ENCODE results near the gene SMCO1.
"Not testable (repeated sequence)": the region's sequence is repeated elsewhere in the genome, so short reads cannot be mapped to it uniquely, and the experiment has no call there.

The SMCO1 gene, protein sequence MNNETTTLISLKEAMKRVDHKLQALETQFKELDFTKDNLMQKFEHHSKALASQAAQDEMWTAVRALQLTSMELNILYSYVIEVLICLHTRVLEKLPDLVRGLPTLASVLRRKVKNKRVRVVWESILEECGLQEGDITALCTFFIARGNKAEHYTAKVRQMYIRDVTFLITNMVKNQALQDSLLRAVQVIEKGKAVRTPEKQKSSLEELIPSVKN

DNA sequence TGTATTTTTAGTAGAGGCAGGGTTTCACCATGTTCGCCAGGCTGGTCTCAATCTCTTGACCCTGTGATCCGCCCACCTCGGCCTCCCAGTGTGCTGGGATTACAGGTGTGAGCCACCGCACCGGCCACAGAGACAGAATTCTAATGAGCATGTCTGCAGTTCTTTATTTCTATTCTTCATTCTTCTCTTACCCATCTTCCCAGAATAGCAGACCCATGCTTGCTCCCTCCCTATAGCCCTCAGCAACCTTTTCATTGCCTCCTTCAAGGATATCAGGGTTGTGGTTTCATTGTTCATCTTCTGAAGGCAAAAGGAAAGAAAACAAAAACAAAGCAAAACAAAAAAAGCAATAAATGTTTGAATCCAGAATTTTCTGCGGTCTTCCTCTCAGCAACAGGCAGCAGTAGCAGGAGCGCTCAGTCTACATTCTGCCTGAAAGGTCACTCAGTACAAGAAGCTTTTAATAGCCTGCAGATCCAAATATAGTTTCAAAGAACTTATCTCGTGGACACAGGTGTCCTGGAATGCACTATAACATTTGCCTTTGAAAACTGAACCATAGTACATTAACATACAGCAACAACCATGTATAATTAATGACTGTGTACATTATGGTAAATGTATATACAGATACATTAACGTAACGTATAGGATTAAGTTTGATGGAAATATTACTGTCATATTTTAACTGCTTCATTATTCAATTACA, at the start of gene SMCO1:
TSS of gene SMCO1 (minus strand) at position 434 of the 709 bp plus-strand sequence. CDS start at position 297, 137 bp downstream.
- DNase-seq: no peak

DNA sequence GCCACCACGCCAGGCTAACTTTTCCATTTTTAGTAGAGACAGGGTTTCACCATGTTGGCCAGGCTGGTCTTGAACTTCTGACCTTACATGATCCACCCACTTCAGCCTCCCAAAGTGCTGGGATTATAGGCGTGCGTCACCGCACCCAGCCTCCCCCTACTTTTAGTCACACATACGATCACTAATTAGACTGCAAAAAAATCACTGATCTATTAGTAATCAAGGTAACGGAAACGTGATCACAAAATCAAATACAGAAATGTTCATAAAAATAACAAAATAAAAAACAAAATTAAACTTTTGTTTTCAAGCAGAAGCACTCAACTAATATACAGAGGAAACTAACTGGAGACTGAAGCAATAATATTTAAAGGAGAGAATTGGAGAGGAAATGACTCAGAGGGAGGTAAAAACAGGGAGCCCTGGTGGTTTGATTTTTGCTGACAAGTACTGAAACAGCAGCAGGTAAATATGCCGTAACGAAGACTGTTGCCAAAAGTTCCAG, 48.6 kb upstream of the SMCO1 start:
- no peak for DNase-seq

DNA sequence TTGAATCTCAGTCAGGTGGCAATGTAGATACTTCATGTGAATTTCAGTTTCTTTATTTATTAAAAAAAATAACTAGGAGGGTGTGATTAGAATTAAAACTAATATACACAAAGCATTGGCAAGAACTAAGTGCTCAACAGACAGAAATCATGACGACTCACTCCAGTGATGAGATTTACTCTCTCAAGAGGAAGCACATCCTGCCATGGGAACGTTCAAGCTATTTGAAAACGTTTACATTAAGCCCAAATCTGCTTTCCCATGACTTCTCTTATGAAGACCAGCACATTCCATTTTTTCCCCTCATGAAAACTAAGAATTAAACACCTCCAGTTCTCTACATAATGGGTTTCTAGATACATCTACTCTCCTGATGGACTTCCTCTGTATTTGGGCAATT, 44.7 kb upstream of the SMCO1 start:
- DNase-seq: no peak

DNA sequence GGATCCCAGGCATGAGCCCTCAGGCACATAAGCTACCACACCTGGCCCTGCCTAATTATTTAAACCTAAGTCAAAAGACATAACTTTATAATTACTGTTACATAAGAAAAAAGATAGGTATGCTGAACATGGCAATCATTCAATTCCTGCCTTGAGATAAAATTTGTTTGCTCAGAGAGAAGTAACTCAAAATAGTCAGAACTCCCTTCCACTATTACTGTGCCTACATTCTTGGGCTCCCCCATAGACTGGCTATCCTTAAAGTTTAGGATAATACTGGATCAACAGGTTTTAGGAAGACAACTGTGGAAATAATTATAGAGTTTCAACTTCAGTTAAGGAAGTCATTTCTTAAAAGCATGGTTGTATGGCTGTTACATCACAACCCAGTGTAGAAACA, 43.3 kb upstream of the SMCO1 start:
- DNase-seq: no peak

DNA sequence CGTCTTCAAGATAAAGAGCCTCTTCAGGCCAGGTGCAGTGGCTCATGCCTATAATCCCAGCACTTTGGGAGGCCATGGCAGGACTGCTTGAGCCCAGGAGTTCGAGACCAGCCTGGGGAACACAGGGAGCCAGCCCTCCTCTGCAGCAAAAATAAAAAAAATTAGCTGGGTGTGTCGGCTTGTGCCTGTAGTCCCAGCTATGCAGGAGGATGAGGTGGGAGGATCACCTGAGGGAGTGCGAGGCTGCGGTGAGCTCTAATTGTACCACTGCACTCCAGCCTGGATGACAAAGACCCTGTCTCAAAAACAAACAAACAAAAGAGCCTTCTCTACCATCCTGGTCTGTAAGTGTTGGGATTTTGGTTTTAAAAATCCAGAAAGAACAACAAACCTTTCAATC, 42.1 kb upstream of the SMCO1 start:
- no peak for DNase-seq

DNA sequence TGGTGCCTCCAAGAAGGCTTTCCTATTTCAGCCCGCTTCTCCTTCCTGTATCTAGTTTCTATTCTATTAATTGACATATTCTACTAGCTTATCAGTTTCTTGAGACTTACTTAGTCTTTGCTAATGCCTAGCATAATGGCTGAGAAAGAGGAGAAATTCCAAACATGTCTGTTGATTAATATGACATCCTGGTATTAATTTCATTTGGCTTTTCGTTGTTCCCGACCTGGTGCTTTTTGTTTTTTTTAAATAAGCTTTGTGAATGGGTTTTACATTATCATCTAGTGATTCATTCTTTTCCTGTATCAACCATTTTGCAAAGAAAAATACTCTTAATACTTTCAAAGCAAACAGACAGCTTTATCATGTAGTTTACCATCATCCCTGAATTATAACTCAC, 40.1 kb upstream of the SMCO1 start:
- no peak for DNase-seq

DNA sequence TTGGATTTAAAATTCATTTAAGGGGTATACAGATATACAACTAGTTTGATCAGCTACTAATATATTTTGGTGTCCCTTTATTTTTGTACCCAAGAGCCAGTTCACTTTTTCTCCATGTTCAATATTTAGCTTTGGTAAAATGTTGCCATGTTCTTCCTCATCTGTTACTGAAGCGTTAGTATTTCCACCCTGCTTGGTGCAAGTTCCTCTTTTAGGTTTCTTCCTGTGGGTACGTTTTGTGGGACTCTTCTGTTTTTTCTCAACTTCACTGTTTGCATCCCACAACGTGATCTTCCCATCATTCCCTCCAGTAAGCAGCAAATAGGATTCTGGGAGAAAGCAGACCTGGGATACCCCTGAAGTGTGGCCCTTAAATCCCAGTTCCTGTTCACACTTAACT, 39.1 kb upstream of the SMCO1 start:
- no peak for DNase-seq

DNA sequence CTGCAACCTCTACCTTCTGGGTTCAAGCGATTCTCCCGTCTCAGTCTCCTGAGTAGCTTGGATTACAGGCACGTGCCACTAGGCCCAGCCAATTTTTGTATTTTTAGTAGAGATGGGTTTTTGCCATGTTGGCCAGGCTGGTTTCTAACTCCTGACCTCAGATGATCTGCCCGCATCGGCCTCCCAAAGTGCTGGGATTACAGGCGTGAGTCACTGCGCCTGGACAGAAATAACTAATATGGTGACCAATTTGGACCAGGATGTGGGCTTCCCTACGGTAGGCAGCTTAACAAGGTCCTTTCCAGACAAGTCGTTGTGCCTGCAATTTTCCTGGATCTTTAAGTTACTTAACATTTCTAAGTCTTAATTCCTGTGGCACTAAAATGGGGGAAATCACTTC, 38.4 kb upstream of the SMCO1 start:
- DNase-seq: no peak

DNA sequence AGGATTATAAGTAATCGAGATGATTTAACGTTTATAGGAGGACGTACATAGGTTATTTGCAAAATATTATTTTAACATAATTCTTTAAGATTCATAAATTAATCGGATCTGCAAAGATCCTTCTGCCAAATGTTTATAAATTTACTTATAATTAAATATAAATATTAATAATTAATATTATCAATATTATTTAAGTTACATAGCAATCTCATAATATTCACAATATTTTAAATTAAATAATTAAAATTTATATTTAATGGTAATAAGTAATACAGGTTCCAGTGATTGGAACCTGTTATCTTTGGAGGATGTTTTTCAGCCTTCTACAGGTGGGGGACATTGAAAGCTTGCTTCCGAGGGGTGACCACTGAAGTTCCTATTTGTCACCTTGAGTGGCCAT, 37.1 kb upstream of the SMCO1 start:
- DNase-seq: no peak

DNA sequence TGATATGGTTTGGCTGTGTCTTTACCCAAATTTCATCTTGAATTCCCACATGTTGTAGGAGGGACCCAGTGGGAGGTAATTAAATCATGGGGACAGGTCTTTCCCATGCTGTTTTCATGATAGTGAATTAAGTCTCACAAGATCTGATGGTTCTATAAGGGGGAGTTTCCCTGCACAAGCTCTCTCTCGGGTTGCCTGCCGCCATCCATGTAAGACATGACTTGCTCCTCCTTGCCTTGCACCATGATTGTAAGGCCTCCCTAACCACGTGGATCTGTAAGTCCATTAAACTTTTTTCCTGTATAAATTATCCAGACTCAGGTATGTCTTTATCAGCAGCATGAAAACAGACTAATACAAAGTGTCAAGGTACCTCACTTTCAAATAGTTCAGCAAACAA, 35.0 kb upstream of the SMCO1 start:
- not testable (repeated sequence) for DNase-seq

DNA sequence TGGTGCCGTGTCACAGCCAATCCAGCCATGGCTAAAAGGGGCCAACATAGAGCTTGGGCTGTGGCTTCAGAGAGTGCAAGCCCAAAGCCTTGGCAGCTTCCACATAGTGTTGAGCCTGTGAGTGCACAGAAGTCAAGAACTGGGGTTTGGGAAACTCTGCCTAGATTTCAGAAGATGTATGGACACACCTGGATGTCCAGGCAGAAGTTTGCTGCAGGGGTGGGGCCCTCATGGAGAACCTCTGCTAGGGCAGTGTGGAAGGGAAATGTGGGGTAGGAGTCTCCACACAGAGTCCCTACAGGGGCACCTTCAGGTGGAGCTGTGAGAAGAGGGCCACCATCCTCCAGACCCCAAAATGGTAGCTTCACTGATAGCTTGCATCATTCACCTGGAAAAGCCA, 34.2 kb upstream of the SMCO1 start:
- not testable (repeated sequence) for DNase-seq

DNA sequence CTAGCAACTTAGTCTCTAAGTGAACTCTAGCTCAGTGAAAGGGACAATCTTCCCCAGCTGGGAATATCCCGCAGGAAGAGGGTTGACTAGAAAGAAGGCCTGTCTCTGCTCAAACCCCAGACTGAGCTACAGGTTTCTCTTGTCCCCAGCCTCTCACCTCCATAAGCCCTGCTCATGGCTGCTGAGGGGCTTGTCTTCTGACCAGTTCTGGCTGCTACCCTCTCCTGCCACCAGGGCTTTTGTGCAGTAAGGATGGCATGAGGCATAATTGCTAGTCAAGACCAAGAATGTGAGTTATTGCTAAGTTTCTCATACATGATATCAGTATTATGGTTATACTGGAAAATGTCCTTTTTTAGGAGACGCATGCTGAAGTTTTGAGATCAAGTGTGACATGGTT, 31.9 kb upstream of the SMCO1 start:
- no peak for DNase-seq

DNA sequence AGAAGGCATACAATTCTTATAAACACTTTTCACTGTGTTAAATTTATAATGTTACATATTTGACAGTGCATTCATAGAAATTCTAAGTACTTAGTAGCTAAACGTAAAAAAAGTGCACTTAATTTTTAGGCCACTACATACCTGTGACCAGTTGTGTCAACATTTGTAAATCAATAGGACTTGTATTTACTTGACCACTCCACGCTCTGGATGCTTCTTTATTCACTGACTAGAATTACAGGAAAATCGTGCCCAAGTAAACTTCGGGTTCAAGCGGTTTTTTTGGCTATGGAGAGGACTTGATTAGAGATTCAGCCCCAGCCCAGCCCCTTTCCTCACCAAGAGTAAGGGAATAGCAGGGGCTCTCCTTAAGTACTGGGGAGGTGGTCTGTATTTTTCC, 31.4 kb upstream of the SMCO1 start:
- DNase-seq: no peak

DNA sequence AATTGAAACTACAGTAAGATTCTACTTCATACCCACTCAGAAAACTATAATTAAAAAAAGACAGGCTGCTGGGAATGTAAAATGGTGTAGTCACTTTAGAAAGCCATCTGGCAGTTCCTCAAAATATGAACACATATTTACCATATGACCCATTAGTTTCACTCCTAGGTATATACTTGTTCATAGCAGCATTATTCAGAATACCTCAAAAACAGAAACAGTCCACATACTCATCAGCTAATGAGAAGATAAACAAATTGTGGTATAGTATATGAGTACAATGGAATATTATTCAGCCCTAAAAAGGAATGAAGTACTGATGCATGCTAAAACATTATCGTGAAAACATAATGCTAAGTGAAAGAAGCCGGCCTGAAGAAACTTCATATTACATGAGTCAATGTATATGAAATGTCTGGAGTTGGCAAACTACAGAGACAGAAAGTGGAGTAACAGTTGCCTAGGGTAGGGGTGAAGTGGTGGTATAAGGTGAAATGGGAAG, 29.4 kb upstream of the SMCO1 start:
- DNase-seq: no peak

DNA sequence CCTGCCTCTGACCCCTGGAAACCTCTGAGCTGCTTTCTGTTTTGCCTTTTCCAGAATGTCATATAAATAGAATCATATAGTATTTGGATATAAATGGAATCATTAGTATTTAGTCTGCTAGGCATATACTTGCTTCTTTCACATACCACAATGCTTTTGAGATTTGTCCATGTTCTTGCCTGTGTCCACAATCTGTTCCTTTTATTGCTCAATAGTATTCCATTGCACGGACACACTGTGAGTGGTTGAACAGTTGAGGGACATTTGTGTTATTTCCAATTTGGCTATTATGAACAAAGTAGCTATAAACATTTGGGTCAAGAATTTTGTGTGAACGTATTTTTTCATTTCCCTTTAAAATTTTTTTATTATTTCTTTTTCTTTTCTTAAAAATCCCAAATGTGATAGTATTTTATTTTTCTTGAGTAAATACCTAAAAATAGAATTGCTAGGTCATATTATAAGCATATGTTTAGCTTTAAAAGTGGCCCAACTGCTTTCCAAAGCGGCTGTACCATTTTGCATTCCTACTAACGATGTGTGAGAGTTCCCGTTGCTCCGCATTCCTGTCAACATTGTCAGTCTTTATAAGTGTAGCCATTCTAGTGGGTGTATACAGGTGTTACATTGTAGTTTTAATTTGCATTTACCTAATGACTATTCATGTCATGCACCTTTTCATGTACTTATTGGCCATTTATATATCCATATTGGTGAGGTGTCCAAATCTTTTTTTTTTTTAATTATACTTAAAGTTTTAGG, 26.7 kb upstream of the SMCO1 start:
- no peak for DNase-seq

DNA sequence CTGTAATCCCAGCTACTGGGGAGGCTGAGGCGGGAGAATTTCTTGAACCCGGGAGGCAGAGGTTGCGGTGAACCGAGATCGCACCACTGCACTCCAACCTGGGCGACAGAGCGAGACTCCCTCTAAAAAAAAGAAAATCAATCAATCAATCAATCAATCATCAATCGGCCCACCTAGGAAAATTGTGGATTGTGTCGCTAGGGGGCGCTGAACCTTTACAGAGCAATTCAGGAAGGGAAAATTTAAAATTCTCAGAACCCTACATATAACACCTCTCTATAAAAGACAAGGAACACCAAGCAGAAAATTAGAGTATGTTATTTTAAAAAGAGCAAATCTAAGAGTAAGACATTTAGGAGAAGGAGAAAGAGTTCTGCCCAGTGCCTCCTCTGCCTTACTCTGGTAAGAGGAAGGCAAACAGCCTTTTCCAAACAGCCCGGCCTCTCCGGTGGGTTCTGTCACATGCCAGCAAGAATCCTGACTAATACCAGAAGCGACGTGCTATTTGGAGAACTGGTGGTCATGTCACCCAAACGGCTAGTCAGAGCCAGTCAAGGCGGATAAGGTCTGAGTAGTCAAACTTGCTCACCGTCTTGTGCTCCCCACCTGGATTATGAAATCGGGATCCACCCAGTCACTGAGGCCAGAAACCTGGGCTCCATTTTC, 22.3 kb upstream of the SMCO1 start:
- DNase-seq: peak; percentile 22

DNA sequence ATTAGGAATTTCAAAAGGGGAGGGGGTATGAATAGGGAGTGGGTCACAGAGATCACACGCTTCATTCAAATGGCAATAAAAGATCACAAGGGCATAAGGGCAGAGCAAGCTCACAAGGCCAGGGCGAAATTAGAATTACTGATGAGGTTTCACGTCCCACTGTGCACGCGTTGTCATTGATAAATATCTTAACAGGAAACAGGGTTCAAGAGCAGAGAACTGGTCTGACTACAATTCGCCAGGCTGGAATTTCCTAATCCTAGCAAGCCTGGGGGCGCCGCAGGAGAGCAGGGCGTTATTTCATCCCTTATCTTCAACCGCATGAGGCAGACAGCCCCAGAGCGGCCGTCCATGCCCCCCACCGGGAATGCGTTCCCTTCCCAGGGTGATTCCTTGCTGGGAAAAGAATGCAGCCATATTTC, 18.1 kb upstream of the SMCO1 start:
- DNase-seq: no peak

DNA sequence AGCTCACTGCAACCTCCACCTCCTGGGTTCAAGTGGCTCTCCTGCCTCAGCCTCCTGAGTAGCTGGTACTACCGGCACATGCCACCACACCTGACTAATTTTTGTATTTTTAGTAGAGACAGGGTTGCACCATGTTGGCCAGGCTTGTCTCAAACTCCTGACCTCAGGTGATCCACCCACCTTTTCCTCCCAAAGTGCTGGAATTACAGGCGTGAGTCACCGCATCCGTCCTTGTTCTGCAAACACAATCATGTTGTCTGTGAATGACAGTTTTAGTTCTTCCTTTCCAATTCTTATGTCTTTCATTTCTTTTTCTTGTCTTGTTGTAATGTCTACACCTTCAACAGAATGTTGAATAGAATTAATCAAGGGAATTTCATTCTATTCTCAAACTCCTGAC, 16.3 kb upstream of the SMCO1 start:
- DNase-seq: no peak

DNA sequence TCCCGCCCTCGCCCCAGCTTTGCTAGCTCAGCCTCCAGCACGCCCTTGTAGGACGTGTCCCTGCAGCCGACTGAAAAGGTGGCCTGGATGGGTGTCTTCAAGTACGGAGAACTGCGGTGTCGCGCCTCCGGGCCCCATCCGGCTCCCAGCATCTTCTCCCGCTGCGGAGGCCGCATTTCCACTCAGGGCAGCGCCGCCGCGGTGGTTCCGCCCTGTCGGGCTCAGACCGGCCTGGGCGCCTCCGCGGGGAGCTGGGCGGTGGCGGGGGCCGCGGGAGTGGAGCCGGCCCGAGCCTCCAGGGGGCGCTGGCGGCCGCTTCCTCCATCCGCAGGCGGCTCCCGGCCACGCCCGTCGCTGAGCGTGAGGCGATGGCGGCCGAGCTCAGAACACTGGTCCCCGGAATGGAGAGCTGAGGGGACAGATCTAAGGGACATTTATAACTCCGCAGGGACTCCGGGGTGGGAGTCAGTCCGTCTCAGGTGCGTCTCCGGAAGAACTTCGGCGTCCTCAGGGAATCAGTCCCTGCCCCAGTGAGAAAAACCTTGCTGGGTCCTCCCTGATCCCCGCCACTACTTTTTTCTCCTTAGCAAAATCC, 13.6 kb upstream of the SMCO1 start:
- peak; percentile 69 for DNase-seq

DNA sequence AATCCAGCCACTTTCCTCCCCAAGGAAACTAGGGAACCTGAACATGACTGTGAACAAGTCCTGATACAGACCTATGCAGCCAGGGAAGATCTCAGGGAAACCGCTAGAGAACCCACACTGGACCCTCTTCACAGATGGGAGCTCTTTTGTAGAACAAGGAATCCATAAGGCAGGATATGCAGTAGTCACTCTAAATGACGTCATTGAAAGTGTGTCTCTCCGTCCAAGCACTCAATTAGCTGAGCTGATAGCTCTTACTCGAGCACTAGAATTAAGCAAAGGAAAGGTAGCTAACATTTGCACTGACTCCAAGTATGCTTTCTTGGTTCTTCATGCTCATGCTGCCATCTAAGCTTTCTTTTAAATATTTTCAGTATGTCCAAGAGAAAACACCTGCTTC, 10.0 kb upstream of the SMCO1 start:
- no peak for DNase-seq

DNA sequence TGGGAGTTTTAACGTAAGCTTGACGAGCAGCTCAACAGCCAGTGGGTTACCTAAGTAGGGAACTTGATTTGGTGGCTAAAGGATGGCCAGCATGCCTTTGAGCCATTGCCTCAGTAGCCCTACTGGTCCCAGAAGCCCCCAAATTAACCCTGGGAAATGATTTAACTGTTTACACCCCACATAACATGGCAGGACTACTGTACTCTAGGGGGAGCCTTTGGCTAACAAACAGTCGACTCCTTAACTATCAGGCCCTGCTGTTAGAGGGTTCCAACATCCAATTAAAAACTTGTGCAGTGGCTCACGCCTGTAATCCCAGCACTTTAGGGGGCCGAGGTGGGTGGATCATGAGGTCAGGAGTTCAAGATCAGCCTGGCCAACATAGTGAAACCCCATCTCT, 9.4 kb upstream of the SMCO1 start:
- no peak for DNase-seq

DNA sequence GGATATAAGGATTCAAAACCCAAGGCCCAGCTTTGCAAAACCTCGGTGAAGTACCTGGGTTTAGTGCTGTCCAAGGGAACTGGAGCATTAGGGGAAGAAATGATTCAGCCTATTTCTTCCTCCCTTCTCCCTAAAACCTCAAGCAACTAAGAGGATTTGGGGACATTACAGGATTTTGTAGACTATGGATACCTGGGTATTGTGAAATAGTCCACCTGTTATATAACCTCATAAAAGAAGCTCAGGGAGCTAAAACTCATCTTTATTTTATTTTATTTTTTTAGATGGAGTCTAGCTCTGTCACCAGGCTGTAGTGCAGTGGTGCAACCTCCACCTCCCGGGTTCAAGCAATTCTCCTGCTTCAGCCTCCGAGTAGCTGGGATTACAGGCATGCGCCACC, 8.7 kb upstream of the SMCO1 start:
- no peak for DNase-seq

DNA sequence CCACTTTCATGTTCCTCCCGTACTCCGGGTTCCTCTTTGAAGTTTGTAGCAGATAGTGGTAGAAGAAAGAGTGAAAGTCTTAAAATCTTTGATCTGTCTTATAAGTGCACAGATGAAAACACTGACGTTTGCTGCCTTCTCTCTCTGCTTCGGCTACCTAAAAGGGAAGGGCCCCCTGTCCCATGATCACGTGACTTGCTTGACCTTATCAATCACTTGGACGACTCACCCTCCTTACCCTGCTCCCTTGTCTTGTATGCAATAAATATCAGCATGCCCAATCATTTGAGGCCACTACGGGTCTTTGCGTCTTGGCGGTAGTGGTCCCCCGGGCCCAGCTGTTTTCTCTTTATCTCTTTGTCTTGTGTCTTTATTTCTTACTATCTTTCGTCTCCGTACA, 6.1 kb upstream of the SMCO1 start:
- not testable (repeated sequence) for DNase-seq

All from femur (tissue), 1 donor.